Panc1 (cell line): ENCODE results near the gene GALNT18. TPM values are rescaled to one million over a fixed set of nuclear protein-coding genes. Genes with fewer than 3 reads are reported as not detected.

Source experiments
- ATAC-seq: fragments of 200-7000 bp; cut with Tn5 transposase; 2 replicates; pipeline ENCODE4 v1.9.1; 2020; ENCODE audit warnings: mild to moderate bottlenecking, moderate library complexity
- BruUV-seq: library from RNA; stranded (reverse); fragments of 400-500 nt; replicated peaks from 2 replicates; lab custom pipeline; 2021; lab: Mats Ljungman, UMichigan
- CTCF ChIA-PET: fragments of 300-600 bp; sonication (Branson Sonifier 250); formaldehyde crosslinking; loops from one replicate; lab custom pipeline; 2022; ENCODE audit warnings: antibody characterized with exemption; lab: Charles Lee
- POLR2A ChIA-PET: fragments of 300-600 bp; sonication (Branson Sonifier 250); formaldehyde crosslinking; loops from one replicate; lab custom pipeline; 2022; ENCODE audit warnings: antibody characterized with exemption; lab: Charles Lee
- DNase-seq: peaks from one replicate; pipeline ENCODE4 v3.0.0-alpha.2; 2010; ENCODE audit warnings: low read depth, low spot score
- H3K27ac ChIP-seq: 2 replicates; pipeline ENCODE4 v1.5.1; 2011; ENCODE audit warnings: mild to moderate bottlenecking, low read length, inconsistent platforms
- H3K27me3 ChIP-seq: fragments of 200-500 bp; sonication (Bioruptor generic); 2 replicates; pipeline ENCODE4 v1.6.0; 2014; ENCODE audit warnings: low read length, inconsistent platforms; ENCODE audit not compliant: control insufficient read depth, insufficient read depth
- H3K36me3 ChIP-seq: fragments of 200-500 bp; sonication (Bioruptor generic); 2 replicates; pipeline ENCODE4 v1.5.1; 2014; ENCODE audit warnings: inconsistent platforms, mild to moderate bottlenecking, low read length, moderate library complexity; ENCODE audit not compliant: control insufficient read depth, insufficient read depth
- H3K4me1 ChIP-seq: 2 replicates; pipeline ENCODE4 v1.5.1; 2011; ENCODE audit warnings: inconsistent platforms, mild to moderate bottlenecking, low read length, moderate library complexity; ENCODE audit not compliant: control insufficient read depth, insufficient read depth
- H3K4me3 ChIP-seq, 2 experiments: 2 replicates each; pipeline ENCODE4 v1.5.1; 2011 to 2012; ENCODE audit warnings: low read depth in 2 of 2, low read length in 2 of 2, mild to moderate bottlenecking in 2 of 2, inconsistent platforms in 1 of 2, moderate library complexity in 1 of 2
- H3K9me3 ChIP-seq: fragments of 200-500 bp; sonication (Bioruptor generic); 2 replicates; pipeline ENCODE4 v1.5.1; 2014; ENCODE audit warnings: low read depth, mild to moderate bottlenecking, inconsistent platforms, low read length, moderate library complexity; ENCODE audit not compliant: control insufficient read depth, insufficient read depth
- POLR2AphosphoS5 ChIP-seq: IDR thresholded peaks from 2 replicates; pipeline ENCODE4 v1.6.1; 2012; ENCODE audit warnings: mild to moderate bottlenecking, low read depth, low read length, moderate library complexity
- SIN3A ChIP-seq: IDR thresholded peaks from 2 replicates; pipeline ENCODE4 v1.6.1; 2012; ENCODE audit warnings: low read depth, mild to moderate bottlenecking, low read length, moderate library complexity, borderline replicate concordance; ENCODE audit not compliant: insufficient read depth
- TCF7L2 ChIP-seq: IDR thresholded peaks from 2 replicates; pipeline ENCODE4 v1.6.1; 2011; ENCODE audit warnings: mild to moderate bottlenecking, low read depth, low read length, inconsistent platforms
- in situ Hi-C: cut with HindIII; loops from 2 replicates; pipeline ENCODE4 v1.10.0; 2016; ENCODE audit warnings: low sequenced_read_pairs, low pct_unique_long_range_greater_than_20kb
- intact Hi-C: fragments of 100-400 bp; cut with micrococcal nuclease; formaldehyde crosslinking; loops from one replicate; pipeline ENCODE4 v1.10.0; 2022; ENCODE audit not compliant: unreplicated experiment
- total RNA-seq: library from RNA; stranded (reverse); gene quantifications from one replicate; pipeline ENCODE4 v1.2.1, GENCODE V29; 2021; ENCODE audit not compliant: unreplicated experiment
- TF ChIP-seq, protein P1 (sequence below), 2 experiments: IDR thresholded peaks; 2 replicates each; pipeline ENCODE4 v1.6.1; 2011 to 2012; ENCODE audit warnings: low read depth in 2 of 2, control low read depth in 1 of 2, low read length in 1 of 2, mild to moderate bottlenecking in 1 of 2, moderate library complexity in 1 of 2; ENCODE audit not compliant: insufficient read depth in 1 of 2
- TF ChIP-seq, protein P2 (sequence below): fragments of 450-650 bp; IDR thresholded peaks from 2 replicates; pipeline ENCODE4 v1.5.1; 2017; ENCODE audit warnings: mild to moderate bottlenecking

Gene GALNT18
- total RNA-seq, 1 experiment from 2014 or later, result 8.6 TPM

DNA sequence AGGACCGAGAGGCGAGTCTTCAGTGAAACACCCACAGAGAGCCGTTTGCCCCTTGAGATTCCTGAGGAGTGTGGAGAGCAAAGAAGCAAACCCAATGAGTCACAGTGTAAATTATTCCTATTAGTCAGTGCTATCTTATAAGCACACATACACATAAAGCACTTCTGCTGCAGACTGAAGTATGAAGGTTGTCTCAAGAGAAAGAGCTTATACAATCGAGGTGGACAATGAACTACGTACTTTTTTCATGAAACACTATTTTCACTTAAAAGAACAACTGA is 37.3 kb downstream of the GALNT18 start:
- Histone ChIP-seq H3K4me1 (peaks cover 48% of the 10 kb centered on the region), H3K9me3 (no peaks in the 10 kb centered on the region), H3K36me3 (no peaks in the 10 kb centered on the region), H3K27me3 (no peaks in the 10 kb centered on the region), H3K27ac (peak overlapping the region; percentile 90), H3K4me3 (peak overlapping the region; percentile 5 to 7; a peak in 1 of 4 replicates)
- peak; percentile 35; the same call in 1 of the 2 replicates for TF ChIP-seq POLR2AphosphoS5
- TF ChIP-seq, protein P1, sequence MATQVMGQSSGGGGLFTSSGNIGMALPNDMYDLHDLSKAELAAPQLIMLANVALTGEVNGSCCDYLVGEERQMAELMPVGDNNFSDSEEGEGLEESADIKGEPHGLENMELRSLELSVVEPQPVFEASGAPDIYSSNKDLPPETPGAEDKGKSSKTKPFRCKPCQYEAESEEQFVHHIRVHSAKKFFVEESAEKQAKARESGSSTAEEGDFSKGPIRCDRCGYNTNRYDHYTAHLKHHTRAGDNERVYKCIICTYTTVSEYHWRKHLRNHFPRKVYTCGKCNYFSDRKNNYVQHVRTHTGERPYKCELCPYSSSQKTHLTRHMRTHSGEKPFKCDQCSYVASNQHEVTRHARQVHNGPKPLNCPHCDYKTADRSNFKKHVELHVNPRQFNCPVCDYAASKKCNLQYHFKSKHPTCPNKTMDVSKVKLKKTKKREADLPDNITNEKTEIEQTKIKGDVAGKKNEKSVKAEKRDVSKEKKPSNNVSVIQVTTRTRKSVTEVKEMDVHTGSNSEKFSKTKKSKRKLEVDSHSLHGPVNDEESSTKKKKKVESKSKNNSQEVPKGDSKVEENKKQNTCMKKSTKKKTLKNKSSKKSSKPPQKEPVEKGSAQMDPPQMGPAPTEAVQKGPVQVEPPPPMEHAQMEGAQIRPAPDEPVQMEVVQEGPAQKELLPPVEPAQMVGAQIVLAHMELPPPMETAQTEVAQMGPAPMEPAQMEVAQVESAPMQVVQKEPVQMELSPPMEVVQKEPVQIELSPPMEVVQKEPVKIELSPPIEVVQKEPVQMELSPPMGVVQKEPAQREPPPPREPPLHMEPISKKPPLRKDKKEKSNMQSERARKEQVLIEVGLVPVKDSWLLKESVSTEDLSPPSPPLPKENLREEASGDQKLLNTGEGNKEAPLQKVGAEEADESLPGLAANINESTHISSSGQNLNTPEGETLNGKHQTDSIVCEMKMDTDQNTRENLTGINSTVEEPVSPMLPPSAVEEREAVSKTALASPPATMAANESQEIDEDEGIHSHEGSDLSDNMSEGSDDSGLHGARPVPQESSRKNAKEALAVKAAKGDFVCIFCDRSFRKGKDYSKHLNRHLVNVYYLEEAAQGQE (IDR thresholded peaks at IDR 0.05; ENCODE audit: insufficient read depth in 1 of 2, low read depth in 2 of 2, low read length in 1 of 2), result no peak
- TF ChIP-seq TCF7L2, result no peak
- no TSS peak for BruUV-seq
- in situ Hi-C loops, result no loop called here
- CTCF ChIA-PET, result interaction anchor here (0.7 kb wide), 1 partner anchor 206 kb away, joined by 5 read pairs; no protein-coding TSS in a partner anchor
- peak; percentile 96 for ATAC-seq
- intact Hi-C loops, result no loop called here
- peak; percentile 63 for DNase-seq
- POLR2A ChIA-PET, result no interaction called here

DNA sequence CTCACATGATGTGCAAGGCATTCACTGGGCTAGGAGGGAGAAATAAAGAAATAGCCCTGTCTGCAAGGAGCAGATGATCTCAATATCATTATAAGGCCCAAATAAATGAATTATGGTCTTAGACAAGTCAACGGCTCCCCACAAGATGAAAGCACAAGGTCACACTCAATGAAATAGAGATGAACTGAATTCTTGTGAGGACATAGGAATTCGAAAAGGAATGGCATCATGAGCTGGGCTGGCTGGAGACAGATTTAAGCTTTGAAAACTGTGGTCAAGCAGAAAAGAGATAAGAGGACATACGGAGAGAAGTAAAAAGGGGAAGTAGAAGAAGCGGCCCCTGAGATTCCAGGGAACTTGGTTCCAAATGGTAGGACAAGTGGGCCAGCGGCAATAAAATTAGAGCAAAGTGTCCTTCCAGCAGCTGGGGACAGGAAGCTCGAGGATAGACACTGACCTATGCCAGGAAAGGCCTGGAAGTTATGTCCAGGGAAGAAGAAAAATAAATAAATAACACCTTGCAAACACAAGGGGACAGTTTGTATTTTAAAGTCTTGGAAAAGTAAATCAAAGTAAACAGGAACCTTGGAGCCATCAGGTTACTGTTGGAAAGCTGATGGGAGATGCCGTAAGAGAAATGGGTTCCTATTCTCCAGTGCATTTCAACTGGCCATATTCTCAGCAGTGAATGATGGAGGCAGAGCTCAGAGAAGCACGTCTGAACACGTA is 37.8 kb downstream of the GALNT18 start:
- Histone ChIP-seq H3K27ac (peak overlapping the region; percentile 90), H3K36me3 (no peaks in the 10 kb centered on the region), H3K9me3 (no peaks in the 10 kb centered on the region), H3K4me1 (peaks cover 45% of the 10 kb centered on the region), H3K4me3 (peak overlapping the region in 1 of 2 experiments; percentile 5; a peak in 1 of 4 replicates), H3K27me3 (no peaks in the 10 kb centered on the region)
- ChIA-PET CTCF (no interaction called here), POLR2A (no interaction called here)
- no peak for TF ChIP-seq SIN3A
- ATAC-seq, result no peak
- intact Hi-C loops, result no loop called here
- in situ Hi-C loops, result no loop called here
- no peak for DNase-seq
- BruUV-seq, result no TSS peak

DNA sequence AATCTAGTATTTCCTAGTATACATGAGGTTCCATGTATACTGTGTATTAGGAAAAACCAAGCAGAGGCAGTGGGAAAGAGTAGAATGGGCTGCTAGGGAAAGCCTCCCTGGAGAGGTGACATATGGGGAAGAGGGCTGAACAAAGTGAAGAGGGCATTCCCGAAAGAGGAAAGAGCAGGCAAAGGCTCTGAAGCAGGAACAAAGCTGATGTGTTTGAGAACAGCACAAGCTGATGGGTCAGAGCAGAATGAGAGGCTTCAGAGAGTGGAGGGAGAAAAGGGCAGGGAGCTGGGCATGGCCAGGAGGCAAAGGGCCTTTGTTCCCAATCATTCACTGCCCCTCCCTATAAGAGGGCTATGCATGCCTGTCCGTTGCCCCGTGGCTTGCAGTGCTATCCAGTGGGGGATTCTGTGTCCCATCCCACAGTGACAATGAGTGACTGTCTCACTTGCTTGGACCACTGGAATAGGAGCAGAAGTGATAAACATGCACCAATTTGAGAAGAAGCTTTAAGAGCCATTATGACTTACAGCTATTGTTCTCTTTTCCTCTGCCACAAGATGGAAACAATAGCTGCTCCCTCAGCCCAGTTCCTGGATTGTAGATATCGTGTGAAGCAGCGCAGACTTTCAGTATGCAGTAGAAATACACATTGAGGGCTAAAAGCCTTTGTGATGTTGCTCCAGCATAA is 39.6 kb downstream of the GALNT18 start:
- Histone ChIP-seq H3K4me3 (no peak overlapping the region), H3K27me3 (no peaks in the 10 kb centered on the region), H3K27ac (peak overlapping the region; percentile 63), H3K36me3 (no peaks in the 10 kb centered on the region), H3K9me3 (no peaks in the 10 kb centered on the region), H3K4me1 (peaks cover 41% of the 10 kb centered on the region)
- intact Hi-C loops (no loop called here), in situ Hi-C loops (no loop called here)
- CTCF ChIA-PET, result no interaction called here
- no peak for ATAC-seq
- POLR2A ChIA-PET, result no interaction called here
- DNase-seq, result no peak
- TF ChIP-seq, protein P1 (IDR thresholded peaks at IDR 0.05; ENCODE audit: insufficient read depth in 1 of 2, low read depth in 2 of 2, low read length in 1 of 2), result no peak
- TF ChIP-seq SIN3A (no peak), POLR2AphosphoS5 (no peak), TCF7L2 (no peak)
- TF ChIP-seq, protein P2, sequence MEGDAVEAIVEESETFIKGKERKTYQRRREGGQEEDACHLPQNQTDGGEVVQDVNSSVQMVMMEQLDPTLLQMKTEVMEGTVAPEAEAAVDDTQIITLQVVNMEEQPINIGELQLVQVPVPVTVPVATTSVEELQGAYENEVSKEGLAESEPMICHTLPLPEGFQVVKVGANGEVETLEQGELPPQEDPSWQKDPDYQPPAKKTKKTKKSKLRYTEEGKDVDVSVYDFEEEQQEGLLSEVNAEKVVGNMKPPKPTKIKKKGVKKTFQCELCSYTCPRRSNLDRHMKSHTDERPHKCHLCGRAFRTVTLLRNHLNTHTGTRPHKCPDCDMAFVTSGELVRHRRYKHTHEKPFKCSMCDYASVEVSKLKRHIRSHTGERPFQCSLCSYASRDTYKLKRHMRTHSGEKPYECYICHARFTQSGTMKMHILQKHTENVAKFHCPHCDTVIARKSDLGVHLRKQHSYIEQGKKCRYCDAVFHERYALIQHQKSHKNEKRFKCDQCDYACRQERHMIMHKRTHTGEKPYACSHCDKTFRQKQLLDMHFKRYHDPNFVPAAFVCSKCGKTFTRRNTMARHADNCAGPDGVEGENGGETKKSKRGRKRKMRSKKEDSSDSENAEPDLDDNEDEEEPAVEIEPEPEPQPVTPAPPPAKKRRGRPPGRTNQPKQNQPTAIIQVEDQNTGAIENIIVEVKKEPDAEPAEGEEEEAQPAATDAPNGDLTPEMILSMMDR, result no peak
- no TSS peak for BruUV-seq
